Type B pancreatic cell (in vitro differentiated cells): ENCODE measurements around the gene C17orf67. TPM values are rescaled to one million over a fixed set of nuclear protein-coding genes. Genes with fewer than 3 reads are reported as not detected.
A peak's percentile ranks its signal among the peaks of the same experiment; 100 is the strongest.

Source experiments
- DNase-seq: peaks from one replicate; pipeline ENCODE4 v3.0.0; 2021; ENCODE audit warnings: mixed read lengths; ENCODE audit not compliant: unreplicated experiment; ENCODE audit errors: extremely low spot score
- H3K27ac Mint-ChIP-seq: 2 replicates; pipeline ENCODE4 v1.8.0; 2021; ENCODE audit warnings: mild to moderate bottlenecking, mixed read lengths
- H3K27me3 Mint-ChIP-seq: 2 replicates; pipeline ENCODE4 v1.8.0; 2021; ENCODE audit warnings: mixed read lengths
- H3K36me3 Mint-ChIP-seq: 2 replicates; pipeline ENCODE4 v1.8.0; 2021; ENCODE audit warnings: mixed read lengths
- H3K4me1 Mint-ChIP-seq: one replicate; pipeline ENCODE4 v1.8.0; 2021; ENCODE audit warnings: mixed read lengths; ENCODE audit not compliant: unreplicated experiment
- H3K4me3 Mint-ChIP-seq: 2 replicates; pipeline ENCODE4 v1.8.0; 2021; ENCODE audit warnings: mild to moderate bottlenecking, mixed read lengths
- H3K9me3 Mint-ChIP-seq: 2 replicates; pipeline ENCODE4 v1.8.0; 2021; ENCODE audit warnings: mixed read lengths
- long read RNA-seq: library from polyadenylated mRNA; unstranded; transcript quantifications from one replicate; pipeline ENCODE4 v2.0.0, GENCODE V29; 2020
- total RNA-seq: library from RNA; stranded (reverse); gene quantifications from 2 replicates; pipeline ENCODE4 v1.2.1, GENCODE V29; 2021; ENCODE audit warnings: low replicate concordance
- TF ChIP-seq, protein P1 (sequence below): fragments of 200-600 bp; sonication (generic); conservative IDR thresholded peaks from 2 replicates; pipeline ENCODE4 v1.5.0; 2021; ENCODE audit warnings: antibody characterized with exemption, mild to moderate bottlenecking

The C17orf67 gene, protein sequence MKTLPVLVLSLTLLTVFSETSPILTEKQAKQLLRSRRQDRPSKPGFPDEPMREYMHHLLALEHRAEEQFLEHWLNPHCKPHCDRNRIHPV
- 2.0 and 4.1 TPM in 2 replicates for total RNA-seq
- long read RNA-seq, partial matches to known transcripts = 0 of 1 reads
- long read RNA-seq, other reads (novel, unspliced or antisense) = 1 of 1 reads

- peak within 1 kb of the TSS; percentile 79 for H3K27ac Mint-ChIP-seq
- TF ChIP-seq, protein P1, sequence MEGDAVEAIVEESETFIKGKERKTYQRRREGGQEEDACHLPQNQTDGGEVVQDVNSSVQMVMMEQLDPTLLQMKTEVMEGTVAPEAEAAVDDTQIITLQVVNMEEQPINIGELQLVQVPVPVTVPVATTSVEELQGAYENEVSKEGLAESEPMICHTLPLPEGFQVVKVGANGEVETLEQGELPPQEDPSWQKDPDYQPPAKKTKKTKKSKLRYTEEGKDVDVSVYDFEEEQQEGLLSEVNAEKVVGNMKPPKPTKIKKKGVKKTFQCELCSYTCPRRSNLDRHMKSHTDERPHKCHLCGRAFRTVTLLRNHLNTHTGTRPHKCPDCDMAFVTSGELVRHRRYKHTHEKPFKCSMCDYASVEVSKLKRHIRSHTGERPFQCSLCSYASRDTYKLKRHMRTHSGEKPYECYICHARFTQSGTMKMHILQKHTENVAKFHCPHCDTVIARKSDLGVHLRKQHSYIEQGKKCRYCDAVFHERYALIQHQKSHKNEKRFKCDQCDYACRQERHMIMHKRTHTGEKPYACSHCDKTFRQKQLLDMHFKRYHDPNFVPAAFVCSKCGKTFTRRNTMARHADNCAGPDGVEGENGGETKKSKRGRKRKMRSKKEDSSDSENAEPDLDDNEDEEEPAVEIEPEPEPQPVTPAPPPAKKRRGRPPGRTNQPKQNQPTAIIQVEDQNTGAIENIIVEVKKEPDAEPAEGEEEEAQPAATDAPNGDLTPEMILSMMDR = no peak
- H3K4me3 Mint-ChIP-seq = peak within 1 kb of the TSS; percentile 91
- H3K9me3 Mint-ChIP-seq = no peaks in the 10 kb centered on the region
- peaks cover 4% of the 10 kb centered on the region for H3K27me3 Mint-ChIP-seq
- DNase-seq = peak; percentile 99
- peaks cover 18% of the 10 kb centered on the region for H3K4me1 Mint-ChIP-seq
- peaks cover 33% of the 10 kb centered on the region for H3K36me3 Mint-ChIP-seq
These were observed at the start of gene C17orf67, which contains the start of gene DGKE for GRCh38 chr17:56833809-56834379. Gene C17orf67 (minus strand): TSS chr17:56833920. CDS start chr17:56815810, 18,110 bp downstream. Gene DGKE (plus strand): TSS chr17:56834151. CDS start chr17:56834796, 645 bp downstream.

GRCh38 chr17:56881685-56882295, 48.1 kb upstream of the C17orf67 start:
- Mint-ChIP-seq H3K36me3 (peaks cover 11% of the 10 kb centered on the region), H3K4me3 (no peak overlapping the region), H3K4me1 (peaks cover 6% of the 10 kb centered on the region), H3K27ac (no peak overlapping the region), H3K27me3 (no peaks in the 10 kb centered on the region), H3K9me3 (no peaks in the 10 kb centered on the region)
- DNase-seq = no peak
- TF ChIP-seq, protein P1 = no peak

DNA sequence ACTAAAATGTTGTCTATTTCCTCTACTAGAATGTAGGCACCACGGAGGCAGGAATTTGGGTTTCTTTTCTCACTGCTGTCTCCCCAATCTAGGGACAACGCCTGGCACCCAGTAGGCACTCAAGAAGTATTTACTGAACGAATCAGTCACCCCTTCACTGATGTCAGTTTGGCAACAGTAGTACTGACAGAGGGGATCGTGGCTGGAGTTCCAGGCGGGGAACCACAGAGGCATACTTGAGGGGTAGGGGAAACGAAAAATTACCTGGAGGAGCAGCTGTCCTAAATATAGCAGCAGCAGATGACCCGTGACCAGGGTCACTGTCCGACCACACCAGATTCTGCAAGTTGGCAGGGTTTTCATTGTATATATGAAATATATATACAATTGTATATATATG, 46.9 kb upstream of the C17orf67 start:
- TF ChIP-seq, protein P1 = no peak
- H3K36me3 Mint-ChIP-seq = peaks cover 4% of the 10 kb centered on the region
- no peak overlapping the region for H3K27ac Mint-ChIP-seq
- H3K4me3 Mint-ChIP-seq = no peak overlapping the region
- no peak for DNase-seq
- H3K9me3 Mint-ChIP-seq = no peaks in the 10 kb centered on the region
- H3K4me1 Mint-ChIP-seq = peaks cover 6% of the 10 kb centered on the region
- peaks cover 3% of the 10 kb centered on the region for H3K27me3 Mint-ChIP-seq

GRCh38 chr17:56880133-56880532, 46.4 kb upstream of the C17orf67 start:
- Mint-ChIP-seq H3K4me1 (peaks cover 2% of the 10 kb centered on the region), H3K9me3 (no peaks in the 10 kb centered on the region), H3K27ac (no peak overlapping the region), H3K27me3 (peaks cover 3% of the 10 kb centered on the region), H3K4me3 (no peak overlapping the region), H3K36me3 (peaks cover 1% of the 10 kb centered on the region)
- TF ChIP-seq, protein P1 = no peak
- DNase-seq = no peak

GRCh38 chr17:56879280-56879679, 45.6 kb upstream of the C17orf67 start:
- Mint-ChIP-seq H3K36me3 (no peaks in the 10 kb centered on the region), H3K27me3 (peaks cover 3% of the 10 kb centered on the region), H3K27ac (no peak overlapping the region), H3K9me3 (no peaks in the 10 kb centered on the region), H3K4me1 (no peaks in the 10 kb centered on the region), H3K4me3 (no peak overlapping the region)
- TF ChIP-seq, protein P1 = no peak
- no peak for DNase-seq
